Measurements from ENCODE around the gene KIAA0408. TPM values are rescaled to one million over a fixed set of nuclear protein-coding genes. Genes with fewer than 3 reads are reported as not detected.

Gene KIAA0408
- total RNA-seq, 1 donor, result 1.5 TPM

- no peak for DNase-seq (ENCODE audit: low read depth)
- H3K4me3 ChIP-seq (ENCODE audit: low read depth, low read length), result no peak overlapping the region
- no peak for TF ChIP-seq CTCF (IDR thresholded peaks at IDR 0.05; ENCODE audit: insufficient read depth, low read length)
Measured at GRCh38 chr6:127477658-127478057, 18.5 kb upstream of the KIAA0408 start.

- H3K4me3 ChIP-seq (ENCODE audit: low read depth, low read length), result no peak overlapping the region
- no peak for DNase-seq (ENCODE audit: low read depth)
- TF ChIP-seq CTCF (IDR thresholded peaks at IDR 0.05; ENCODE audit: insufficient read depth, low read length), result no peak
Measured at GRCh38 chr6:127475823-127476176, 16.6 kb upstream of the KIAA0408 start.

GRCh38 chr6:127475135-127475822 lies 16.1 kb upstream of the KIAA0408 start:
- no peak for DNase-seq (ENCODE audit: low read depth)
- no peak for TF ChIP-seq CTCF (IDR thresholded peaks at IDR 0.05; ENCODE audit: insufficient read depth, low read length)
- no peak overlapping the region for H3K4me3 ChIP-seq (ENCODE audit: low read depth, low read length)

GRCh38 chr6:127471379-127472255 lies 12.4 kb upstream of the KIAA0408 start:
- no peak for DNase-seq (ENCODE audit: low read depth)
- no peak overlapping the region for H3K4me3 ChIP-seq (ENCODE audit: low read depth, low read length)
- no peak for TF ChIP-seq CTCF (IDR thresholded peaks at IDR 0.05; ENCODE audit: insufficient read depth, low read length)

- no peak overlapping the region for H3K4me3 ChIP-seq (ENCODE audit: low read depth, low read length)
- DNase-seq (ENCODE audit: low read depth), result no peak
- no peak for TF ChIP-seq CTCF (IDR thresholded peaks at IDR 0.05; ENCODE audit: insufficient read depth, low read length)
Measured at GRCh38 chr6:127468936-127469335, 9.7 kb upstream of the KIAA0408 start.

GRCh38 chr6:127466416-127466815 lies 7.2 kb upstream of the KIAA0408 start:
- no peak overlapping the region for H3K4me3 ChIP-seq (ENCODE audit: low read depth, low read length)
- no peak for DNase-seq (ENCODE audit: low read depth)
- no peak for TF ChIP-seq CTCF (IDR thresholded peaks at IDR 0.05; ENCODE audit: insufficient read depth, low read length)

Measured in fibroblast of the aortic adventitia (primary cell).